PC-3 (cell line): Measurements from ENCODE around the gene MYH15. TPM values are rescaled to one million over a fixed set of nuclear protein-coding genes. Genes with fewer than 3 reads are reported as not detected.

Experiments
- ATAC-seq: fragments of 200-7000 bp; cut with Tn5 transposase; 2 replicates; pipeline ENCODE4 v1.9.1; 2020; ENCODE audit warnings: mild to moderate bottlenecking, moderate library complexity
- BruUV-seq: library from RNA; stranded (reverse); fragments of 400-500 nt; replicated peaks from 2 replicates; lab custom pipeline; 2021; lab: Mats Ljungman, UMichigan
- CTCF ChIA-PET: fragments of 300-600 bp; sonication (Branson Sonifier 250); formaldehyde crosslinking; loops from one replicate; lab custom pipeline; 2022; ENCODE audit warnings: antibody characterized with exemption; lab: Charles Lee
- POLR2A ChIA-PET: fragments of 300-600 bp; sonication (Branson Sonifier 250); formaldehyde crosslinking; loops from one replicate; lab custom pipeline; 2022; ENCODE audit warnings: antibody characterized with exemption; ENCODE audit not compliant: unreplicated experiment; lab: Charles Lee
- DNase-seq: peaks from one replicate; pipeline ENCODE4 v3.0.0-alpha.2; 2015
- H2AFZ ChIP-seq: fragments of 300-600 bp; sonication (generic); 2 replicates; pipeline ENCODE4 v1.6.0; 2016; ENCODE audit warnings: antibody characterized with exemption, low read length
- H3F3A ChIP-seq: fragments of 300-600 bp; sonication (generic); one replicate; pipeline ENCODE4 v1.6.0; 2017; ENCODE audit warnings: antibody characterized with exemption, low read length, control low read depth, mild to moderate bottlenecking; ENCODE audit not compliant: unreplicated experiment
- H3K27ac ChIP-seq: fragments of 300-600 bp; sonication (generic); 2 replicates; pipeline ENCODE4 v1.5.1; 2016; ENCODE audit warnings: mild to moderate bottlenecking, low read length
- H3K27me3 ChIP-seq: fragments of 300-600 bp; sonication (generic); 2 replicates; pipeline ENCODE4 v1.6.1; 2016; ENCODE audit warnings: low read length, mixed read lengths
- H3K36me3 ChIP-seq: fragments of 300-600 bp; sonication (generic); 2 replicates; pipeline ENCODE4 v1.6.1; 2016; ENCODE audit warnings: low read depth, mixed run types, low read length, mixed read lengths
- H3K4me1 ChIP-seq: fragments of 300-600 bp; sonication (generic); 2 replicates; pipeline ENCODE4 v1.5.1; 2016; ENCODE audit warnings: low read length; ENCODE audit not compliant: insufficient read depth
- H3K4me2 ChIP-seq: fragments of 300-600 bp; sonication (generic); 2 replicates; pipeline ENCODE4 v1.6.0; 2016; ENCODE audit warnings: low read length
- H3K4me3 ChIP-seq: fragments of 300-600 bp; sonication (generic); 2 replicates; pipeline ENCODE4 v1.5.1; 2016; ENCODE audit warnings: mild to moderate bottlenecking, low read length, mixed read lengths
- H3K79me2 ChIP-seq: fragments of 300-600 bp; sonication (generic); 2 replicates; pipeline ENCODE4 v1.6.1; 2017; ENCODE audit warnings: low read length, mixed read lengths
- H3K9ac ChIP-seq: fragments of 300-600 bp; sonication (generic); 2 replicates; pipeline ENCODE4 v1.6.0; 2016; ENCODE audit warnings: mild to moderate bottlenecking, low read length
- H3K9me2 ChIP-seq: fragments of 300-600 bp; sonication (generic); replicated peaks from 2 replicates; pipeline ENCODE4 v1.6.1; 2016; ENCODE audit warnings: mixed run types, low read length, mixed read lengths
- H3K9me3 ChIP-seq: fragments of 300-600 bp; sonication (generic); 2 replicates; pipeline ENCODE4 v1.6.1; 2016; ENCODE audit warnings: low read length, mixed read lengths
- H4K20me1 ChIP-seq: fragments of 300-600 bp; sonication (generic); 2 replicates; pipeline ENCODE4 v1.6.1; 2016; ENCODE audit warnings: low read length, mixed read lengths
- EZH2 ChIP-seq: fragments of 300-600 bp; sonication (generic); IDR thresholded peaks from one replicate; pipeline ENCODE4 v1.6.1; 2017; ENCODE audit warnings: antibody characterized with exemption, mild to moderate bottlenecking, low read length; ENCODE audit not compliant: unreplicated experiment
- EZH2phosphoT487 ChIP-seq: fragments of 300-600 bp; sonication (generic); IDR thresholded peaks from 2 replicates; pipeline ENCODE4 v1.6.1; 2018; ENCODE audit warnings: mild to moderate bottlenecking, antibody characterized with exemption, low read length, borderline replicate concordance
- intact Hi-C: fragments of 100-400 bp; cut with micrococcal nuclease; formaldehyde crosslinking; loops from 2 replicates; pipeline ENCODE4 v1.9.0; 2023
- total RNA-seq: library from RNA; depleted of rRNA; stranded (reverse); fragments of >200 nt; gene quantifications from 2 replicates; pipeline ENCODE4 v1.2.3, GENCODE V29; 2014
- TF ChIP-seq, protein P1 (sequence below): fragments of 300-600 bp; sonication (generic); conservative IDR thresholded peaks from 2 replicates; pipeline ENCODE4 v1.5.1; 2017; ENCODE audit warnings: antibody characterized with exemption, low read depth, mild to moderate bottlenecking, low read length

Gene MYH15
- total RNA-seq, 1 experiment from 2014 or later, result 2.4 TPM

DNA sequence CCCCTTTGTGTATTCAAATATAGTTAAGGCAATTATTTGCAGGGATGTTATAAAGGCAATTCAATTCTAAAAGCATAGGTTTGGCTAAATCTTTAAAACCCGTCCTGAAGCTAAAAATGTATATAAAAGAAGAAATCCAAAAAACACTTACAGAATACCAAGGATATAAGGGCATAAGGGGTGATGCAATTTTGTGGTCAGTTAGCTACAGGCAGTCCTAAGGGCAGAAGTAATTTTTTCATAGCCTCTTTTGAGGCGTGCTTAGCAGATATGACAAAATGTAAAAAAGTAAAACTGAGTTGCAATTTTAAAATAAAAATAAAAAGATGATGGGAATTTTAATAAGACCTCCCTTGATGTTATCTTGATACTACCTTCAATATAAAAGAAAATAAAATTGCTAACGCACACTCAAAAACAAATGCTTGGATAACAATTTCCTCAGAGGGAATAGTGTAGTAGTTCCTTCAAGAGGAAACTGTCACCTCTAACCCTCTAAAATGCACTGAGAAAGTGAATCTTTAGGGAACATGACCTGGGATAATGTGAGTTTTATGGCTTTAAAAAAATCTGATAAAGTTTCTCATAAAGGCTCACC lies 104.2 kb downstream of the MYH15 start:
- H3K9me2 ChIP-seq, result no peaks in the 10 kb centered on the region
- H4K20me1 ChIP-seq, result no peaks in the 10 kb centered on the region
- intact Hi-C loops, result loop anchor here (1.0 to 2.0 kb wide), 6 partner anchors 71 to 467 kb away; partner anchors contain the start of gene IFT57
- ChIA-PET CTCF (no interaction called here), POLR2A (no interaction called here)
- H3K4me1 ChIP-seq, result peaks cover 8% of the 10 kb centered on the region; the same call in 1 of the 2 replicates
- H3K9me3 ChIP-seq, result no peaks in the 10 kb centered on the region
- H3K9ac ChIP-seq, result no peak overlapping the region
- no peaks in the 10 kb centered on the region for H3K79me2 ChIP-seq
- H3K27me3 ChIP-seq, result no peaks in the 10 kb centered on the region
- TF ChIP-seq EZH2, result no peak
- TF ChIP-seq EZH2phosphoT487, result no peak
- TF ChIP-seq, protein P1, sequence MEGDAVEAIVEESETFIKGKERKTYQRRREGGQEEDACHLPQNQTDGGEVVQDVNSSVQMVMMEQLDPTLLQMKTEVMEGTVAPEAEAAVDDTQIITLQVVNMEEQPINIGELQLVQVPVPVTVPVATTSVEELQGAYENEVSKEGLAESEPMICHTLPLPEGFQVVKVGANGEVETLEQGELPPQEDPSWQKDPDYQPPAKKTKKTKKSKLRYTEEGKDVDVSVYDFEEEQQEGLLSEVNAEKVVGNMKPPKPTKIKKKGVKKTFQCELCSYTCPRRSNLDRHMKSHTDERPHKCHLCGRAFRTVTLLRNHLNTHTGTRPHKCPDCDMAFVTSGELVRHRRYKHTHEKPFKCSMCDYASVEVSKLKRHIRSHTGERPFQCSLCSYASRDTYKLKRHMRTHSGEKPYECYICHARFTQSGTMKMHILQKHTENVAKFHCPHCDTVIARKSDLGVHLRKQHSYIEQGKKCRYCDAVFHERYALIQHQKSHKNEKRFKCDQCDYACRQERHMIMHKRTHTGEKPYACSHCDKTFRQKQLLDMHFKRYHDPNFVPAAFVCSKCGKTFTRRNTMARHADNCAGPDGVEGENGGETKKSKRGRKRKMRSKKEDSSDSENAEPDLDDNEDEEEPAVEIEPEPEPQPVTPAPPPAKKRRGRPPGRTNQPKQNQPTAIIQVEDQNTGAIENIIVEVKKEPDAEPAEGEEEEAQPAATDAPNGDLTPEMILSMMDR, result no peak
- H3F3A ChIP-seq, result no peaks in the 10 kb centered on the region
- no peak overlapping the region for H2AFZ ChIP-seq
- ATAC-seq, result peak; percentile 21; the same call in 1 of the 2 replicates
- no peaks in the 10 kb centered on the region for H3K36me3 ChIP-seq
- no peak overlapping the region for H3K27ac ChIP-seq
- BruUV-seq, result no TSS peak
- H3K4me3 ChIP-seq, result no peak overlapping the region
- H3K4me2 ChIP-seq, result no peak overlapping the region
- DNase-seq, result no peak

DNA sequence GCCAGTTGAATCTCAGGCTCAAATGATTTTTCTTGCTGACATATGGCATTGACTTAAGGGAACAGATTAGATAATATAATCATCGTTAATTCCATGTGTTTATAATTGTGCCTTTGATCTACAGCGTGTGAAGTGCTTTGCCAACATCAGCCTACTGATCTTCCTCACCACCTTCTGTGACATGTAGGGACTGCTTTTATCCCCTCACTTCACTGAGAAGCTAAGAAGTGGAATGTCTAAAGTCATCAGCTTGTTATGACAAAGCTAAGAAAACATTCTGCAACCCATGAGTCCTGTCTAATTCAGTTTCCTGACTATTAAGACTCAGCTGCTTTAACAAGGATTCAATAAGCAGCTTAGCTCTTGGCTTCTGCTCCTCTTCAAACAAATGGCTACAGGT lies 106.0 kb downstream of the MYH15 start:
- H3K9me3 ChIP-seq, result no peaks in the 10 kb centered on the region
- no peak overlapping the region for H3K4me3 ChIP-seq
- intact Hi-C loops, result no loop called here
- H3K9ac ChIP-seq, result no peak overlapping the region
- ChIA-PET POLR2A (no interaction called here), CTCF (no interaction called here)
- no peaks in the 10 kb centered on the region for H3F3A ChIP-seq
- no peaks in the 10 kb centered on the region for H4K20me1 ChIP-seq
- no peak overlapping the region for H3K4me2 ChIP-seq
- H3K36me3 ChIP-seq, result no peaks in the 10 kb centered on the region
- H2AFZ ChIP-seq, result no peak overlapping the region
- no peaks in the 10 kb centered on the region for H3K9me2 ChIP-seq
- H3K79me2 ChIP-seq, result no peaks in the 10 kb centered on the region
- no TSS peak for BruUV-seq
- ATAC-seq, result no peak; the same call in 1 of the 2 replicates
- TF ChIP-seq, protein P1, result no peak
- TF ChIP-seq EZH2phosphoT487 (no peak), EZH2 (no peak)
- DNase-seq, result no peak
- no peaks in the 10 kb centered on the region for H3K27me3 ChIP-seq
- no peak overlapping the region for H3K27ac ChIP-seq
- H3K4me1 ChIP-seq, result peaks cover 8% of the 10 kb centered on the region; the same call in 1 of the 2 replicates

DNA sequence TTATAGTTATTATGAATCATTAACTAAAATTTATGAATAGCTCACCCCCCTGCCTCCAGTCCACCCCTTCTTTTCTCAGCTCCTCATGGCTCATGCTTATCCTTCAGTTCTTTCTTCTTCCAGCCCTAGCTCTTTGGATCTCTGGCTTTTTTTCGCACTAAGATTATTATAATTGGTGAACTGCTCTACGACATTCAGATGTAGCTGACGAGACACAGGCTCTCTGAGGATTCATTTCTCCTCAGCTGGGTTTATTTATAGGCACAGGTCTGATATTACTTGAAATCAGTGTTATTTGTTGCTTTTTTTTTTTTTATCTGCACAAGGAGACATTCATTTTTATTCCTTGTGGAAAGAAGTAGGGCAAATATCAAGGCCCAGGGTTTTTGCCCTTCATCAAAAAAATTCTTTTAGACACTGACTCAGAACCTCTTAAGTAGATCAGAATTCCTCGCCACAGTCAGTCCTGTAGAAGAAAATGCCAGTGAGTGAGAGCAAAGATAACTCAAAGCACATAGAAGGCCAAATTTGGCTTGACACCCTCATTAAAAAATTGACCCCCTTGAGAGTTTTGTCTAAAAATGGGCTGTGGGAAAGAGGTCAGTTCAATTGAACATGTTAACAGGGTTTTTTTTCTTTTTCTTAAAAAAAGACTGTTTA lies 106.6 kb downstream of the MYH15 start:
- BruUV-seq, result no TSS peak
- H3K4me2 ChIP-seq, result no peak overlapping the region
- H3K36me3 ChIP-seq, result no peaks in the 10 kb centered on the region
- H3K79me2 ChIP-seq, result no peaks in the 10 kb centered on the region
- DNase-seq (no peak), ATAC-seq (no peak)
- peaks cover 8% of the 10 kb centered on the region; the same call in 1 of the 2 replicates for H3K4me1 ChIP-seq
- H3K27ac ChIP-seq, result no peak overlapping the region
- ChIA-PET CTCF (no interaction called here), POLR2A (interaction anchor here (0.6 kb wide), 1 partner anchor 18 kb away, joined by 5 read pairs; no protein-coding TSS in a partner anchor)
- no peak overlapping the region for H3K9ac ChIP-seq
- H3K27me3 ChIP-seq, result no peaks in the 10 kb centered on the region
- TF ChIP-seq EZH2, result no peak
- TF ChIP-seq EZH2phosphoT487, result no peak
- H3K9me3 ChIP-seq, result no peaks in the 10 kb centered on the region
- no peak overlapping the region for H3K4me3 ChIP-seq
- H3K9me2 ChIP-seq, result no peaks in the 10 kb centered on the region
- intact Hi-C loops, result no loop called here
- no peaks in the 10 kb centered on the region for H4K20me1 ChIP-seq
- H2AFZ ChIP-seq, result no peak overlapping the region
- no peaks in the 10 kb centered on the region for H3F3A ChIP-seq
